ENCODE results near the gene PVRIG.
"Not testable (repeated sequence)": the region's sequence is repeated elsewhere in the genome, so short reads cannot be mapped to it uniquely, and the experiment has no call there.

The PVRIG gene

DNA sequence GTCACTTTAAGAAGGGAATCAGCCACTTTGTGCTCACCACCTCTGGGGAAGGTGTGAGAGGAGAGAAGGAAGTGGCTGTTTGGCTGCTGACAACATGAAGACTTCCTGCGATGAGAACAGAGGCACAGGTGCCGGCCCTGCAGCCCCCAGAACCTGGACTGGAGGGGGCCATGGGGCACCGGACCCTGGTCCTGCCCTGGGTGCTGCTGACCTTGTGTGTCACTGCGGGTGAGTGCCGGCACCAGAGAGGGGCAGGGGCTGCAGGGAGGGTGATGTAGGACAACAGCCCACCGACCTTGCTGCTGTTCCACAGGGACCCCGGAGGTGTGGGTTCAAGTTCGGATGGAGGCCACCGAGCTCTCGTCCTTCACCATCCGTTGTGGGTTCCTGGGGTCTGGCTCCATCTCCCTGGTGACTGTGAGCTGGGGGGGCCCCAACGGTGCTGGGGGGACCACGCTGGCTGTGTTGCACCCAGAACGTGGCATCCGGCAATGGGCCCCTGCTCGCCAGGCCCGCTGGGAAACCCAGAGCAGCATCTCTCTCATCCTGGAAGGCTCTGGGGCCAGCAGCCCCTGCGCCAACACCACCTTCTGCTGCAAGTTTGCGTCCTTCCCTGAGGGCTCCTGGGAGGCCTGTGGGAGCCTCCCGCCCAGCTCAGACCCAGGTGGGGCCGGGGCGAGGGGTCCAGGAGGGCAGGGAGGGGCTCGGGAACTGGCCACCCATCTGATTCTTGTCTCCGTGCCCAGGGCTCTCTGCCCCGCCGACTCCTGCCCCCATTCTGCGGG, at the start of gene PVRIG:
PVRIG (plus strand) TSS at position 149 of the 785 bp plus-strand sequence; CDS start at position 171, 22 bp downstream.
- DNase-seq (ENCODE audit: low spot score): not testable (repeated sequence)

DNA sequence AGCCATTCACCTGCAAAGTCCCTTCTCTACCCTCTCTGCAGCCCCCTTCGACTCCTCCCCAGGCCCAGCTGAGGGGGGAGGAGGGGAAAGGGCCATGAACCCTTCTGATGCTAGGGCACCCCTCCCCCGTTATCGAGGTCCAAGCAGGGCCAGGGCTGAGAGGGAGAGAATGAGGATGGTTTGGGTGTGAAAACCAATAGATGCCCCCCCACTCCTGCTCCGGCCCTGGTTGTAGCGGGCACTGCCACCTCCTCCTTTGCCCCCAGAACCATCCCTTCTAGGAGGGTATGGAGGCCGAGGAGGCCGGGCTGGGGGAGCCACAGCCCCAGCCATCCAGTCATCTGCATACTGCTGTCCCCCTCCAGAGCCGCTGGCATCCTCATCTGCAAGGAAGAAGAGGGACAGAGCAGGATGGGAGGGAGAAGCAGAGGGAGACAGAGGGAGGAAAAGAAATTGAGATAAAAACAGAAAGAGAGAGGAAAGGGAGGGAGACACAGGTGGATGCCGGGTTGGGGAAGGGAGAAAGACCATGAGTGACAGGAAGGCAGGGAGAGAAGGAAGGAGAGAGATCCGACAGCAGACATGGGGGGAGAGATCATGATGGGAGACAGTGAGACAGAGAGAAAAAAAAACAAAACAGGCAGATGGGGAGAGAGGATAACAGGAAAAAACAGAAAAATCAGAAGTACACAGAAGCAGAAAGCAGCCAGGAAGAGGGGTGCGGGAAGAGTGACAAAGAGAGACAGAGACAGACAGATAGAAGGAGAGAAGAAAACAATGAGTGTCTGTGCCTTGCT, 49.5 kb upstream of the PVRIG start:
- no peak for DNase-seq (ENCODE audit: low spot score)

DNA sequence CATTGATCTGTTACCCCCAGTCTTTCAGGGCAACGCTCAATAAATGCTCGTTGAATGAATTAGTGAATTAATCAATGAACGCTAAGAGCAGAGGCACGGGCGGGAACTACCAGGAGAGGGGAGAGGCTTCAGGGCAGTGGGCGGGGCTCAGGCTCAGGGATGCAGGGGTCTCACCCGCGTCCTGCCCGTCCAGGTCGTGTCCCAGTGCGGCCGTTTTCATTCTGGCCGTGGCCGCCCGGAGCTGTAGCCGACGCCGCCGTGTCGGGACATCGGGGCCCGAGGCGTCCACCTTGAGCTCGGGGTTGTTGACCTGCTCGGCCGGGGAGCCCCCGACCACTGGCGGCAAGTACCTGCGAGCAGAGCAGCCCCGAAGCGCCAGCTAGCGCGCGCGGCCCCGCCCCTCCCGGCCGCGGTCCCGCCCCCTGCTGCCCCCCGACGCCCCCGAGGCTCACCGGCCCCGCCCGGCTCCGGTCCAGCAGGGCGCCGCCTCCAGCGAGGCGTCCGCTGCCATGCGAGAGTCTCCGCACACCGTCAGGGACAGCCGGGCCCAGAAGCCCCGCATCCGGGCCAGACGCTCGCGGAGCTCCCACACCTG, 48.6 kb upstream of the PVRIG start:
- DNase-seq (ENCODE audit: low spot score): no peak

DNA sequence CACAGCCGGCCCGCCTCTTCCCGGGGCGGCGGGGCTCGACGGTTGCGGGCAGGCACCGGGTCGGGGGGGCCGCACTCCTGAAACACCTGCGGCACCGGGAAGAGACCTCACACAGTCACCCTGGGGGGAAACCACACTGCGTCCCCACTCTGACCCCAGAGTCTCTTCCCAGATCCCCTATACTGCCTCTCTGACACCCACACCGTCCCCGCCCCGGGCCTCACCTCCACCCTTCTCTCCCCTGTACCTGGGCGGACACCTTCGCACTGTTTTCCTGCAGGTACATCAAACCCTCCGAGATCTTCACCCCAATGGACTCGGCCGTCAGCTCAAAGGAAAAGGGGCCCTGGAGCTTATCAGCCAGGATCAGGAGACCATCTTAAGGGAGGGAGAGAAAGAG, 47.9 kb upstream of the PVRIG start:
- no peak for DNase-seq (ENCODE audit: low spot score)

DNA sequence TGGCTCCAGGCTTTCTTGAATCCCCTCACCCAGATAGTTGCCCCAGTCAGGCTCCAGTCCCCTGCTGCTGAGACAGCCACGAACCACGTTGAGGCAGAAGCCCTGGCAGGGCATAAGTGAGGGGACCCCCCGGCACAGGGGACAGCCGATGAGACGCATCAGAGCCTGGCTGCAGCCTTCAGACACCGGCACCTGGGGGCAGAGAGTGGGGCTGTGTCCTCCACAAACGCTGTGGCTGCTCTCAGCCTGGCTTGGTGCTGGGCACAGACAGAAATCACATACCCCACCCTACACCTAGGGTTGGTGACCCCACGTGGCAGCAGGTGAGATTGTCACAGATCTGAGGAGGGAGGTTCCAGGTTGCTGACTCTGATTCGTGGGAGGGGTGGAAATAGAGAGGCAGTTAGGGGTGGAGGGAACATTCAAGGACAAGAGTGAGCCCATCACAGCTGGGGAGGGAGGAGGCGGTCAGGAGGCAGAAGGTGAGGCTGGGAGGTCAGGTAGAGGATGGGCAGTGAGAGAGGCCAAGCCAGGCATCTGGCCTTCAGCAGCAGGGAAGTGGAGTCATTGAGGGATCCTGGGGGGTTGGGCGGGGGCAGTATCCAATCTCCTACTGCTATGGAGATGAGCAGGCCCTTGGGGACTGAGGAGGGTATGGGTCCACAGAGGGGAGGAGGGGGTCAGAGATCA, 45.8 kb upstream of the PVRIG start:
- DNase-seq (ENCODE audit: low spot score): no peak

DNA sequence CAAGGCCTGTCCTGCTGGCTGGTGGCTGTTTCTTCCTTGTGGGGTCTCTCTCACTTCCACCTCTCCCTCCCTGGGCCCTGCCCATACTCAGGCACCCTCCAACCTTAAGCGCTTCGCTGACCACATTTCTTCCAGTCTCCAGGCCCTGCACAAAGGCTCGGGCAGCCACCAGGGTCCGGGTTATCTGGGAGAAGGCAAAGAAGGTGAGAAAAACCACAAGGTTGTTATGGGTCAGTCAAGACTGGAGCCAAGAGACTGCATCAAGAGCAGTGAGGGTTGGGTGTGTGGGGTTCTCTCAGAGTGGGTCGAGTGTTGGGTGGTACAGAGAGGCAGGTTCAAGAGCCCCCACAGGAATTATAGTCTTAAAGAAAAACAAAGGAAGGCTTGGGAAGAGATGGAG, 45.2 kb upstream of the PVRIG start:
- no peak for DNase-seq (ENCODE audit: low spot score)

DNA sequence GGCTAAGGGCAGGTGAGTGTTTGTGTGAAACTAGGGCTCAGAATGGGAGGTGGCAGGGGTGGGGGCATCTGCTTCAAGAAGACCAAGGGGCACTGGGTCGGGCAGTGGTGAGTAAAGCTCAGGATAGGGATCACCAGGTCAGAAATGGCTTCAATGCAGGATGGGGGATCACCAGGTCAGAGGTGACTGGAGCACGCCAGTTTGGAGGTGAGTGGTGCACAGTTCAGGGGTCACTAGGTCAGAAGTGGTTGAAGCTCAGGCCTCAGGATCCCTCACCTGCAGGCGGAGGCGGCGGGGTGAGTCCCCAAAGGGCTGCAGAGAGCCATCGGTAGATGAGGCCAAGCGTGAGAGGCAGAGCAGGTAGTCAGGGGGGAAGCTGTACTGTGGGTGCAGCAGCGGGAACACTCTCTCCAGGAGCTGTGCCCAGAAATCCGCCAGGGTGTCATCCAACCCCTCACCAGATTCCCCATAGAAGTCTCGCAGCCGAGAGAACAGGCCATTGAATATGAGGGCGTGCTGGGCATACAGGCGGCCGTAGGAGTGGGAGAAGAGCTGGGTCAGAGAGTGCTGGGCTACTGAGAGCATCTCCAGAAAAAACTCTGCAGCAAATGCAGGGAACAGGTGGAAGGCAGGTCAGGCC, 44.3 kb upstream of the PVRIG start:
- no peak for DNase-seq (ENCODE audit: low spot score)

DNA sequence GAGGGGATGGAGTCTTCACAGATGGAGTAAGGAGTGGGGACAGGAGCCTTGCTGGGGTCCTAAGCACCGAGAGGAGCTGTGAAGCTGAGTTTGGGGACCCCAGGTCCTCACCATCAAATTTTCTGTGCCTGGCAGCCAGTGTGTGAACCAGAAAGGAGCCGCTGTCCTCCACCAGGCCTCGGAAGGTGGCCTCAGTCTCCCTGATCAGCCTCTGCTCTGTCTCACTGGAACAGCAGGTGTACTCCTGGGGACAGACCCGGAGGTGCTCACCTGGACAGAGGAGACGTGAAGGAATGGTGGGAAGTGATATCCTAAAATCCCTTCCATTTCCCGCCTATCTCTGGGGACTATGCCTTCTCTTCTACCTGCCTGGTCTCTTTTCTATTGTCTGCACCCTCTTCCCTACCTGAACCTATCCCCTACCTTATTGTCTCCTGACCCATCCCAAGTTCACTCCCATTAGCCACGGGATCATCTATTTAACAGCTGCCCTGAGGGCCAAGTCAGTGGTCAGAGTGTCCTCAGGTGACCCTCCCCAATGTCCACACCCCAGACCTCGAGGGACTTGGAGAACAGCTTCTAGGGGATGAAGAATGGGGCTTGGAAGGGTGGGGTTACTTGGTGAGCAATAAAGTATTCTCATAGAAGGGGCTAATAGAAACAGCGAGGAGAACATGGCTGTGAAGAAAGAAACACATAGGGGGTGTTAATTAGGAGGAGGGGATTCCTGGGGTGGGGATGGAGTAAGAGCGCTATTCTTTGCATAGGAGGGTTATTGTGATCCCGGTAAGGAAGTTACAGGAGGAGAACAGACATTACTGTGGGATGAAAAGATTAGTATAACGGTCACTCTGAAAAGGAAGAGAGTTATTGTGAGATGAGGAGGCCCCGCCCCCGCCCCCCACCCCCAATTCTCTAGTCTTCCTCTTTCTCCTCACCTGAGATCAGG, 43.4 kb upstream of the PVRIG start:
- no peak for DNase-seq (ENCODE audit: low spot score)

DNA sequence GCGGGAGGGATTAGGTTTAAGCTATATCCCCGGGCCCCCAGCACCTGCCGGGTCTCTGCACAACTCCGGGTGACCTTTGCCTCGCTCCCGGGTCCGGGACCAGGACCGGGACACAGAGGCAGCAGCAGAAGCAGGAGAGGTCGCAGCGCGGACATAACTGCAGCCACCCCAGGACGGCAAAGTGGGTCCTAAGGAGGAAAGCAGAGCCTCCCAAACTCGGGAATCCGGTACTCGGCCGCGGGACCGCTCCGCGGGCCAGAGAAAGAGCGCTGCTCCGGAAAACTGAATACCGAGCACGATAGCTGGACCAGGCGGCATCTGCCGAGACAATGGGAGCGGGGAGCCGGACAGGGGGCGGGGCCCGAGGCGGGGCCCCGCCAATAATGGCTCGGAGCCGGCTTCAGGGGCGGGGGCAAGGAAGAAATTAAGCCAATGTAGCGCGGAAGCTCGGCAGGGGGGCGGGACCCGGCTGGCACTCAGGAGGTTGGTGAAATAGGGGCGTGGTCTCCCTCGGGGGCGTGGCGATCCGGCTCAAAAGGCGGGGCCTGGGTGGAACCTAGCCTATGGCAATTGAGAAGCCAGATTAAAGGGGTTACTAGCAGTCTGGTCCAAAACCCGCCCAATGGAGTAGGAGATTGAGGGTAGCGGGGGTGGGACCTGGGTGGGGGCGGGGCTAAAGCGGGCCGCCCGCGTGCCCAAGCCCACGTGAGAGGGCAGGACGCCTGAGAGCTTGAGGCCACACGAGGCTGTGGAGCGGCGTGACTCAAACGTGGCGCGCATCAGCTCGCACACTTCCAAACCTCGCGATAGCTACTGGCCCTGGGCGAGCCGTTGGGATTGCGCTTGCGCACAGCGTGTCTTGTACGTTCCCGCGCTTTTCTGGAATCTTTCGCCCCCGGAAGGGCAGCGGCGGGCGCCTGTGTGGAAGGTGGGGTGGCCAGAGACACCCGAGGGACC, 42.4 kb upstream of the PVRIG start, which contains the start of the genes GPC2 and STAG3:
GPC2 (minus strand) TSS at position 337 of the 957 bp plus-strand sequence; CDS start at position 155, 182 bp downstream.
STAG3 (plus strand) TSS at position 874 of the 957 bp plus-strand sequence. CDS start 2,639 bp downstream, outside the sequence.
- DNase-seq (ENCODE audit: low spot score): peak; percentile 98

DNA sequence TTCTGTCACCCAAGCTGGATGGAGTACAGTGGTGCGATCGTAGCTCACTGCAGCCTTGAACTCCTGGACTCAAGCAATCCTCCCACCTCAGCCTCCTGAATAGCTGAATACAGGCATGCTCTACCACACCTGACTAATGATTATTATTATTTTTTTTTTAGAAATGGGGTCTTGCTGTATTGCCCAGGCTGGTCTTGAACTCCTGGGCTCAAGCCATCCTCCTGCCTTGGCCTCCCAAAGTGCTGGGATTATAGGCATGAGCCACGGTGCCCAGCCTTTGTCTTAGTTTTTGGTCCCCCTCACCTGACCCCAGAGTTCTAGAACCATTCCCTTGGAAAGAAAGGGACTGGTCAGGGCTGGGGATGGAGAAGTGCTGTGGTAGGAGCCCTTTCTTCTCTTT, 39.7 kb upstream of the PVRIG start:
- DNase-seq (ENCODE audit: low spot score): not testable (repeated sequence)

DNA sequence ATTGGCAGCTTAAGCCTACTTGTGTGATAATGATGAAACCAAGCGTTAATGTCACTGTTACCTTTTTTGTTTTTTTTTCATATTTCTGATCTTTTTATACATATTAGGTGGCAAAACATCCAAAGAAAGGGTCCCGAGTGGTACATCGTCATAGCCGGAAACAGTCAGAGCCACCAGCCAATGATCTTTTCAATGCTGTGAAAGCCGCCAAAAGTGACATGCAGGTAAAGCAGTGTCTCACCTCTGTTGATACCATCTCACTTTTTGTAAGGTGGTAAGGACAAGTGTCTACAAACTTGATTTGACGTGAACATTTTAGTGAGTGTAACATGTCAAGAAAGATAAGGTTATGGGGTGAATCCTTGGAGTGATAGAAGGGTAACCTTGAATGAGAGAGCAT, 37.1 kb upstream of the PVRIG start:
- not testable (repeated sequence) for DNase-seq (ENCODE audit: low spot score)

DNA sequence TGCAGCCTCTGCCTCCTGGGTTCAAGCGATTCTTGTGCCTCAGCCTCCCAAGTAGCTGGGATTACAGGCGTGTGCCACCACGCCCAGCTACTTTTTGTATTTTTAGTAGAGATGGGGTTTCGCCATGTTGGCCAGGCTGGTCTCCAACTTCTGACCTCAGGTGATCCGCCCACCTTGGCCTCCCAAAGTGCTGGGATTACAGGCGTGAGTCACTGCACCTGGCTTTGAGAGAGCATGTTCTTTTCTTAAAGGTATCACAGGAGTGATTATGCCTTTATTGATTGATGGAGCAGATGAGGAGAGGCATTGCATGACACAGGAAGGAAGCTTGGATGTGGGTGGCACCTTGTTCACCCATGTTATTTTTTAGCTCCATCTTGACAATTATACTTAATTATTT, 36.7 kb upstream of the PVRIG start:
- not testable (repeated sequence) for DNase-seq (ENCODE audit: low spot score)

DNA sequence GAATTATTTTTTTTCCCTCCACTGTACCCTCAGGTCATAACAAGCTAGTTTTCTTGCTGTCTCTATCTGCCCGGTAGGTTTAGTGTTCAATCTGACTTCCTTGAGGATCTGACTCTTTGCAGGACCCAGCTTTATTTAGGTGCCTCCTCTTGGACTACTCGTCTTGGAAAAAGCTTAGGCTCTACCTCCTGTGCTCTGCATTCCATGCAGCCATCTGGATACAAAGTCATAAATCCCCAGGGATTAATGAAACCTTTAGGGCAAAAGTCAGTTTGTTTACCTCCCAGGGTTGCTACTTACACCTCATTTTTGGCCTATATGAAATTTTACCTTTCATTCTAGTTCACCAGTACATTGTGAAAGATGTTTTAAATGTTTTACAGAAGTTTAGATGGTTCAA, 34.0 kb upstream of the PVRIG start:
- no peak for DNase-seq (ENCODE audit: low spot score)

DNA sequence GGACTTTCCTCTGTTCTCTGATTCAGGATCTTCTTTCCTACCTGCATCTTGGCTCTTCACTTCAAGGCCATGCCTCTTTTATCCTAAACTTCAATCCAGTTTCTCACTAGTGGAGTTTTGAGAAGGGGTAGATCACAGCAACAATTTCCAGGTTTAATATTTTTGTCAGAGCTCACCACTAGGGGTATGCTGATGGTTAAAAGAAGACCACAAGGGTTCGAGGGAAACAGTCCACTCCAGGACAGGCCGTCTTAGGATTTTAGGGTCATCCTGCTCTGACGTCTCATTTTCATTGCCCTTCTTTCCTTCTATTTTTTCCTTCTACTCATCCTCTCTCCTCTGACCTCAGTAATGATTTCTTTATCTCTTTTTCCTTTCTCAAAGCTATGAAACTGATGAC, 30.7 kb upstream of the PVRIG start:
- no peak for DNase-seq (ENCODE audit: low spot score)

DNA sequence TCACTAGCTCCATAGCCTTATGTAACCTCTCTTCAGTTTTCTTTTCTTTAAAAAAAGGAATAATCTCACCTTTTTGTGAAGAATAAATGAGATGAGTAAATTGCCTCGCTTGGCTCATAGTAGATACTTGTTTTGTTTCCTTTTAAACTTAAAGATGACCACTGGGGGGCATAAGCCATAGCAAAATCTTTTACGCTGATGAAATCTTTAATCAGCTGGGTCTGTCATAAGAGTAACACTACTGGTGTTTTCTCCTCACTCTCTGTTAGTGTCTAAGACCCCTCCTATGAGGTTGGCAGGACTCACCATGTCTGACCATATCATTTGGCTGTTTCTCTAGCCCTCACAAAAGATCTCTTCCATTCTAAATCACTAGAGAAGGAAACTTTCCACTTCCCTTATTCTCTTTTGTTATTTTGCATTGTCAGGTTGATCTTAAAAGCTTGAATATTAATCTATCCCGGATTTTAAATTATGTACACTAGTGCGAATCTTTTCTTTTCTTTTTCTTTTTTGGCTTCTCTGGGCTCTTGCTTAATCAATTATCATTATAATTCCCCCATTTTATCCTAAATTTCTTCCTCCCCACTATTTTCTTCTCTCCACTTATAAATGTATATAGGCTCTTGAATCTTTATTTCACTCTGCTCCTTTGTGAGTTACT, 29.6 kb upstream of the PVRIG start:
- peak; percentile 63 for DNase-seq (ENCODE audit: low spot score)

DNA sequence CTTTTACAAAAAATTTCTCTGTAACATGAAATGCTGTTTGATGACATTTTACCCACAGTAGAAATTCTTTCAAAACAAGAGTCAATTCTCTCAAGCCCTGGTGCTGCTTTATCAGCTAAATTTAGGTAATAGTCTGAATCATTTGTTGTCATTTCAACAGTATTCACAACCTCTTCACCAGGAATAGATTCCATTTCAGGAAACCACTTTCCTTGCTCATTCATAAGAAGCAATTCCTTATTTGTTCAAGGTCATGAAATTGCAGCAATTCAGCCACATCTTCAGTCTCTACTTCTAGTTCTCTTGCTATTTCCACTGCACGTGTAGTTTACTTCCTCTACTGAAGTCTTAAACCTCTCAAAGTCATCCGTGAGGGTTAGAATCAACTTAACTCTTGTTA, 28.0 kb upstream of the PVRIG start:
- no peak for DNase-seq (ENCODE audit: low spot score)

DNA sequence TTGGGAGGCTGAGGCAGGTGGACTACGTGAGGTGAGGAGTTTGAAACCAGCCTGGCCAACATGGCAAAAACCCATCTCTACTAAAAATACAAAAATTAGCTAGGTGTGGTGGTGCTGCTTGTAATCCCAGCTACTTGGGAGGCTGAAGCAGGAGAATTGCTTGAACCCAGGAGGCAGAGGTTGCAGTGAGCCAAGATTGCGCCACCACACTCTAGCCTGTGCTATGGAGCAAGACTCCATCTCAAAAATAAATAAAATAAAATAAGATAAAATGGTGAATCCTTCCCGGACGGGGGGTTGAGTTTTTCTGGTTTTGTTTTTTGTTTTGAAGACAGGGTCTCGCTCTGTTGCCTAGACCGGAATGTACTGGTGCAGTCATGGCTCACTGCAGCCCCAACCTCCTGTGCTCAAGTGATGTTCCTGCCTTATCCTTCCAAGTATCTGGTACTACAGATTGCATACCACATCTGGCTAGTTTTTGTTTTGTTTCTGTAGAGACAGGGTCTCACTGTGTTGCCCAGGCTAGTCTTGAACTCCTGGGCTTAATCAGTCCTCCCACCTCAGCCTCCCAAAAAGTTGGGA, 27.4 kb upstream of the PVRIG start:
- not testable (repeated sequence) for DNase-seq (ENCODE audit: low spot score)

DNA sequence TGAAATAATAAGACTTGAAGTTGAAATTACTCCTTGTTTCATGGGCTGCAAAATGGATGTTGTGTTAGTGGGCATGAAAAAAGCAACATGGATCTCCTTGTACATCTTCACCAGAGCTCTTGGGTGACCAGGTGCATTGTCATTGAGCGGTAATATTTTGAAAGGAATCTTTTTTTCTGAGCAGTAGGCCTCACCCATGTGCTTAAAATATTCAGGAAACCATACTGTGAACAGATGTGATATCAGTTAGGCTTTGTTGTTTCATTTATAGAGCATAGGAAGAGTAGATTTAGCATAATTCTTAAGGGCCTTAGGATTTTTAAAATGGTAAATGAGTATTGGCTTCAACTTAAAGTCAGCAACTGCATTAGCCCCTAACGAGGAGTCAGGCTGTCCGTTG, 26.8 kb upstream of the PVRIG start:
- no peak for DNase-seq (ENCODE audit: low spot score)

Measured in CD4-positive, alpha-beta T cell treated with Interleukin-15 for 4 hours (primary cell).